ENCODE data around the gene MPND.

Gene MPND

GRCh38 chr19:4393947-4394590 is 50.7 kb downstream of the MPND start:
- TF ChIP-seq CTCF (IDR thresholded peaks at IDR 0.05; ENCODE audit: low read depth, low read length), result no peak
- no peak overlapping the region for H3K4me3 ChIP-seq (ENCODE audit: low read depth, low read length)

DNA sequence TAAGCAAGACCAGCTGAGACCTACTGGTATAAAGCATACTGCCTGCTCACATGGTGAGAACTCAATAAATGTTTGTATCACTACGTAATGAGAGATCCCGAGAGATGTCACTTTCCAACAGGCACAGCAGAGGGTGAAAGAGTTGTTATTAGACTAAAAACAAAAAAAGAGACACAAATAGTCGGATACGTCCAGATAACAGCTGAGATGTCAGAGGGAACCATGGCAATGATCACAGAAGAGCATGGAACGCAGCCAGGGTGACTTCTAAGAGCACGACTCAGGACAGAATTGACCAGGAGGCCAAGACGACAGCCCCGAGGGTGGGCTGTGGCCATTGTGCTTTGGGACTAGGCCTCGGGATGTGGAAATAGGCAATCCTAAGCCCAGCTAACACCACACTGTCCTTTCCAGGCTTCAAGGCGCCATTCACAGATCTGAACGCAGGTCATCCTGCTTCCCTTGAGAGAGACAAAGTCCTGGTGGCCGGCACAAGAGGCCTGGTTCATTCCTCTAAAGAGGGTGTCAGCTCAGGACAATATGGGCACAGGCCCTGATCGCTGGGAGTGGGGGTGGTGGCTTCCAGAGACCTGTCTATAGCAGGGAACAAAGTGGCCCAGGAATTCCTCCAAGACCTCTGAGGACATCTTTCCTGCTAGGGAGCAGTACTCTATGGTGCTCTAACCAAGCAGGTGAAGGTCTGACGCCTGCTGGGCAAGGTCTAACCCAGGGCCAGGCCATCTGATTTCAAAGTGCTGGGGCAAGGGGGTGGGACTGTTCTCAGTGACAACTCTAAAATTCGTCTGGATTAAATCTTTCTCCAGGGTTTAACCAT is 53.8 kb downstream of the MPND start:
- H3K4me3 ChIP-seq (ENCODE audit: low read depth, low read length), result no peak overlapping the region
- no peak for TF ChIP-seq CTCF (IDR thresholded peaks at IDR 0.05; ENCODE audit: low read depth, low read length)

DNA sequence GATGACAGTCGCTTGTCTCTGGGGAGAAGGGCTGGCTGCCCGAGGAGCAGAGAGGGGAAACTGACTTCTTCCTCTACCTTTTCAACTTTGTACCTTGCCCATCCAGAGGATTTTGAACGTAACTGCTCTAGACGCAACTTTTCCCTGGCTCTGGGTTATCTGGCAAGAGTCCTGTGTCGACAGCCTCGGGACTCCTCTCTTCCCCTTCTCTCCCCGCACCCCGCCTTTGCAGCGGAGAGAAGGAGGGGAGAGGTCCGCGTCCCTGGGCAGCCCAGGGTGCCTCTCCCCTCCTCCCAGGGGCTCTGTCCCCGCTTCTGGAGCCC is 56.4 kb downstream of the MPND start:
- no peak for TF ChIP-seq CTCF (IDR thresholded peaks at IDR 0.05; ENCODE audit: low read depth, low read length)
- peak overlapping the region; percentile 94 for H3K4me3 ChIP-seq (ENCODE audit: low read depth, low read length)

GRCh38 chr19:4400135-4400936 is 57.0 kb downstream of the MPND start, which contains the start of gene SH3GL1:
SH3GL1 (minus strand) TSS chr19:4400547; CDS start chr19:4400368, 179 bp downstream.
- H3K4me3 ChIP-seq (ENCODE audit: low read depth, low read length), result peak within 1 kb of the TSS; percentile 94
- peak; percentile 81 for TF ChIP-seq CTCF (IDR thresholded peaks at IDR 0.05; ENCODE audit: low read depth, low read length)

- peak overlapping the region; percentile 51 for H3K4me3 ChIP-seq (ENCODE audit: low read depth, low read length)
- no peak for TF ChIP-seq CTCF (IDR thresholded peaks at IDR 0.05; ENCODE audit: low read depth, low read length)
Observed at GRCh38 chr19:4401769-4402170, 58.4 kb downstream of the MPND start.

DNA sequence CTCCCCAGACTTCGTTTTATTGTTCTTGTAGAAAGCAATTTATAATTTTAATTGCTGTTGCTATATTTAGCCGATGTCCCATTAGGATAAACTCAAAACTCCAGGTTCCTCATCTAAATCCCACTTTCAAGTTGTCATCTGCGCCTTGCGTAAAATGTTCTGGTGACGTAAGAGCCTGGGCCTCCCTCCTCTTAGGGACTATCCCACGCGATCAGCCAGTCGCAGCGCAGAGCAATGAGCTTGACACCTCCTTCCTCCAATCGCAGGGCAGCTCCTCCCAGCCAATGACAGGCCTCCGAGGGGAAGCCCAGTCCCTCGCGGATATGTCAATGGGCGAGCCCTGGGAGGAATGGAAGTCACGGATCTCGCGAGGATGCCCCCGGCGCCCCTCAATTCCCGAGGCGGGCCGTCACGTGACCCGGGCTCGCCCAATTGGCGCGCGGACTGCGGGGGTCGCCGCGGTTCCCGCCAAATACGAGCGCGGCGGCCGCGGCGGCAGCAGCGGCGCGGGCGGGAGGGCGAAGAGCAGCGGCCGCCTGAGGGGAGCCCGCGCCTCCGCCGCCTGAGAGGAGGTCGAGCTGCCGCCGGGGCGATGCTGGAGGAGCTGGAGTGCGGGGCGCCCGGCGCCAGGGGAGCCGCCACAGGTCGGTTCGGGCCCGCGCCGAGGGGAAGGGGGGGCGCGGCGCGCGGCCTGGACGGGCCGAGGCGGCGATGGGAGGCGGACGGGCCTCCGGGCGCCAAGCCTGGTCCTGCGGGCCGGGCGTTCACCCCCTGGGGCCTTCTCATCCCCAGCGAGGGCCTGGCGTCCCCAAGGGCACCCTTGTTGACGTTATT is 59.0 kb downstream of the MPND start, which contains the start of gene CHAF1A:
CHAF1A (plus strand) TSS at position 470 of the 834 bp plus-strand sequence; CDS start at position 593, 123 bp downstream.
- TF ChIP-seq CTCF (IDR thresholded peaks at IDR 0.05; ENCODE audit: low read depth, low read length), result no peak
- H3K4me3 ChIP-seq (ENCODE audit: low read depth, low read length), result peak within 1 kb of the TSS; percentile 72
